ENCODE data around the gene POLD2.

Gene POLD2

DNA sequence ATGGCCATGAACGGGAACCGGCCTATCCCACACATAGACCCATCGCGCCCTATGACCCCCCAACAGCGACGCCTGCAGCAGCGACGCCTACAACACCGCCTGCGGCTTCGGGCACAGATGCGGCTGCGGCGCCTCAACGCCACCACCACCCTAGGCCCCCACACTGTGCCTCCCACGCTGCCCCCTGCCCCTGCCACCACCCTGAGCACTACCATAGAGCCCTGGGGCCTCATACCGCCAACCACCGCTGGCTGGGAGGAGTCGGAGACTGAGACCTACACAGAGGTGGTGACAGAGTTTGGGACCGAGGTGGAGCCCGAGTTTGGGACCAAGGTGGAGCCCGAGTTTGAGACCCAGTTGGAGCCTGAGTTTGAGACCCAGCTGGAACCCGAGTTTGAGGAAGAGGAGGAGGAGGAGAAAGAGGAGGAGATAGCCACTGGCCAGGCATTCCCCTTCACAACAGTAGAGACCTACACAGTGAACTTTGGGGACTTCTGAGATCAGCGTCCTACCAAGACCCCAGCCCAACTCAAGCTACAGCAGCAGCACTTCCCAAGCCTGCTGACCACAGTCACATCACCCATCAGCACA lies 9.5 kb downstream of the POLD2 start:
- no peak for DNase-seq (ENCODE audit: low read depth)

DNA sequence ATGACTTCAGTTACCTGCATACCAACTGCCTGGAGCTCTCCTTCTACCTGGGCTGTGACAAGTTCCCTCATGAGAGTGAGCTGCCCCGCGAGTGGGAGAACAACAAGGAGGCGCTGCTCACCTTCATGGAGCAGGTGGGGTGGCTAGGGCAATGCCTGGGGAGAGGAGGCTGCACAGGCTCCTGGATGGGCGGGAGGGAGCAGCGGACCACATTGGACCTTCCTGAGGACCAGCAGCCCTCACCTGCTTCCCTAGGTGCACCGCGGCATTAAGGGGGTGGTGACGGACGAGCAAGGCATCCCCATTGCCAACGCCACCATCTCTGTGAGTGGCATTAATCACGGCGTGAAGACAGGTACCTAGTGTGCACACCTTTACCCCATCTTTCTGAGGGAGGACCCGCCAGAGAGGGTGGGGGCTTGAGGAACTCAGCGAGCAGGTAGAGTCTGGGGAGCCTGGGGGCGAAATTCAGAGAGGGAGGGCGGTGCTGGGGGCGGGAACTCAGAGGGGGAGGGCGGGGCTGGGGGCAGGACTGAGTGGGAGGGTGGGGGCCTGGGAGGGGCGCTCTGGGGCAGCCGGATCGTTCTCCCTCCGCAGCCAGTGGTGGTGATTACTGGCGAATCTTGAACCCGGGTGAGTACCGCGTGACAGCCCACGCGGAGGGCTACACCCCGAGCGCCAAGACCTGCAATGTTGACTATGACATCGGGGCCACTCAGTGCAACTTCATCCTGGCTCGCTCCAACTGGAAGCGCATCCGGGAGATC lies 10.2 kb downstream of the POLD2 start:
- no peak for DNase-seq (ENCODE audit: low read depth)

DNA sequence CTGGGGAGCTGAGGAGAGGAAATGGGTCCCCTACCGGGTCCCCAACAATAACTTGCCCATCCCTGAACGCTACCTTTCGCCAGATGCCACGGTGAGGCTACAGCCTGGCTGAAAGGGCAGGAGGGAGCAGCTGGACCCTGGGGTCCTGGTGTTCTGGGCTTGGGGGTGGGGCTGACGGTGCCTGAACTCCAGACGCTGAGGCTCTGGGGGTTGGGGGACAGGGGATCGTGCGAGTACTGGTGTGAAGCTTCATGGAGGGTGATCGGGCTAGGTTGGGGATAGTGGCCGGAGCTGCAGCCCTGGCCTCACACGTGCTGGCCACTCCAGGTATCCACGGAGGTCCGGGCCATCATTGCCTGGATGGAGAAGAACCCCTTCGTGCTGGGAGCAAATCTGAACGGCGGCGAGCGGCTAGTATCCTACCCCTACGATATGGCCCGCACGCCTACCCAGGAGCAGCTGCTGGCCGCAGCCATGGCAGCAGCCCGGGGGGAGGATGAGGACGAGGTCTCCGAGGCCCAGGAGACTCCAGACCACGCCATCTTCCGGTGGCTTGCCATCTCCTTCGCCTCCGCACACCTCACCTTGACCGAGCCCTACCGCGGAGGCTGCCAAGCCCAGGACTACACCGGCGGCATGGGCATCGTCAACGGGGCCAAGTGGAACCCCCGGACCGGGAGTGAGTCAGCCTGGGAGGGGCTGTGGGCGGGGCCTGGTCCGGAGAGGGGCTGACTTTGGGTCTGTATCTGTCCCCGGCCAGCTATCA lies 10.9 kb downstream of the POLD2 start:
- DNase-seq (ENCODE audit: low read depth): no peak

DNA sequence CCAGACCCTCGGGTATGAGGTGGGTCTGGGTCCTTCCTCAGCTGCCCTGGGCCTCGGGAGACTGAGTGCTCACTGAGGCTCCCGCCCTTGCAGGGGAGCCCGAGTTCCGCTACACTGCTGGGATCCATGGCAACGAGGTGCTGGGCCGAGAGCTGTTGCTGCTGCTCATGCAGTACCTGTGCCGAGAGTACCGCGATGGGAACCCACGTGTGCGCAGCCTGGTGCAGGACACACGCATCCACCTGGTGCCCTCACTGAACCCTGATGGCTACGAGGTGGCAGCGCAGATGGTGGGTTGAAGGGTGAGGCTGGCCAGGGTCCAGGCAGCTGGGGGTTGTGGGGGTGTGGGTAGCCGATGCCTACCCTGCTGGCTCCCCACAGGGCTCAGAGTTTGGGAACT lies 11.6 kb downstream of the POLD2 start:
- no peak for DNase-seq (ENCODE audit: low read depth)

DNA sequence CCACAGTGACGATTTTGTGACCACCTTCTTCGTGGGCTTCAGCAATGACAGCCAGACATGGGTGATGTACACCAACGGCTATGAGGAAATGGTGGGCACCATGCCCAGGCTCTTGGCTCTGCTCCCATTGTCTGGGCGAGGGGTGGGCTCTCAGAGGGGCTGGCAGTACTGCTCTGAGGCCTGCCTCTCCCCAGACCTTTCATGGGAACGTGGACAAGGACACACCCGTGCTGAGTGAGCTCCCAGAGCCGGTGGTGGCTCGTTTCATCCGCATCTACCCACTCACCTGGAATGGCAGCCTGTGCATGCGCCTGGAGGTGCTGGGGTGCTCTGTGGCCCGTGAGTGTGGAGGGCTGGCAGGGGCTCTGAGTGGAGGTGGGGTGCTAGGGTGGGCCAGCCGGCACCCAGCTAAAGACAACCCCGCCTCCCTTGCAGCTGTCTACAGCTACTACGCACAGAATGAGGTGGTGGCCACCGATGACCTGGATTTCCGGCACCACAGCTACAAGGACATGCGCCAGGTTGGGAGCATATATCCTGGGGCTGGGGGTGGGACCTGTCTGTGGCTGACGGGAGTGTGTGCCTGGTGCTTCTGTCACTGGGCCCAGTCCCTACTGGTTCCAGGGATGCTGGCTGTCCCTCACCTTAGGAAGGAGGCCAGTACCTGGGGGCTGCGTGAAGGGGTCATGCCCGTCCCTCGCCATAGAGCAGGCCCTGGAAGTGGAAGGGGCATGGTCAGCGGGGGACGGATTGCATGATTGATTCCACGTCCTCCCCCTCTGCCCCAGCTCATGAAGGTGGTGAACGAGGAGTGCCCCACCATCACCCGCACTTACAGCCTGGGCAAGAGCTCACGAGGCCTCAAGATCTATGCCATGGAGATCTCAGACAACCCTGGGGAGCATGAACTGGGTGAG lies 12.4 kb downstream of the POLD2 start:
- DNase-seq (ENCODE audit: low read depth): no peak

DNA sequence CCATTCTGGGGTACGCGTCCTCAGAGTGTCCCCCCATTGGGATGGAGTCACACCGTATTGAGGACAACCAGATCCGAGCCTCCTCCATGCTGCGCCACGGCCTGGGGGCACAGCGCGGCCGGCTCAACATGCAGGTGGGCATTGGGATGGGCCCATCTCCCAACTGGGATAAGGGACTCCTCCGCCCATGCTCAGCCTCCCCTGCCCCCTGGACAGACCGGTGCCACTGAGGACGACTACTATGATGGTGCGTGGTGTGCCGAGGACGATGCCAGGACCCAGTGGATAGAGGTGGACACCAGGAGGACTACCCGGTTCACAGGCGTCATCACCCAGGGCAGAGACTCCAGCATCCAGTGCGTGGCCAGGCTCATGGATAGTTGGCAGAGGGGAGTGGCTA lies 13.4 kb downstream of the POLD2 start:
- DNase-seq (ENCODE audit: low read depth): no peak

DNA sequence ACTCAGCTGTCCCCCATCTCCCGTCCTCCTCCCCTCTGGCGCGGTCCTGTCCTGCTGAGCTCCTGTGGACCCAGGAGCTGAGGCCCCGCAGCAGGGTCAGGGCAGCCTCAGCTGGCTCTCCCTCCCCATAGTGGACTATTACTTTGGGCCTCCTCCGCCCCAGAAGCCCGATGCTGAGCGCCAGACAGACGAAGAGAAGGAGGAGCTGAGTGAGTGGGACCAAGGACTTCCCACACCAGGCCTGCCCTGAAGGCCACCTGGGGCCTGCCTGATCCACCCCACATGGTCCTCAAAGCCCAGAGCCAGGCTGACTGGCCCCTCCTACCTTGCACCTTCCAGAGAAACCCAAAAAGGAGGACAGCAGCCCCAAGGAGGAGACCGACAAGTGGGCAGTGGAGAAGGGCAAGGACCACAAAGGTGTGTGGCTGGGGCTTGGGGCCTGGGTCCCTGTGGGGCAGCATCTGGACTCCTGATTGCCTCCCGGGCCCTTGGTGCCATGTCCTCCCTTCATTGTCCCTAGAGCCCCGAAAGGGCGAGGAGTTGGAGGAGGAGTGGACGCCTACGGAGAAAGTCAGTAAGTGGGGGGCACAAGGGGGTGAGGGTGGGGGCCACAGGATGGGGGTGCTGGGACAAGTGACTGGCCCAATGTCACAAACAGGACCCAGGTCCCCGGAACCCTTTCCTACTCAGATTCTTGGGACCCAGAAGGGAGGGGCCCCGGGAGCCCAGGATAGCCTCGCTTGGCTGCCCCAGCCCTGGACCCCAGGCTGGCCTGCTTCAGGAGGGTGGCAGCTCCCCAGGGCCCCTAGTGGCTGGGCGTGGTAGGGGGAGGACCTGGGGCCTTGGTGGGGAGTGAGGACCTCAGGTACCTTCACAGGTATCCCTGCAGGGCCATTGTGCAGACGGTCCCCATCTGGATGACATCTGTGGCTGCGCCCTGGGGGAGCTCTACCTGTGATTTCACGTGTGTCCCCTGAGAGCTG lies 14.3 kb downstream of the POLD2 start:
- DNase-seq (ENCODE audit: low read depth): no peak

DNA sequence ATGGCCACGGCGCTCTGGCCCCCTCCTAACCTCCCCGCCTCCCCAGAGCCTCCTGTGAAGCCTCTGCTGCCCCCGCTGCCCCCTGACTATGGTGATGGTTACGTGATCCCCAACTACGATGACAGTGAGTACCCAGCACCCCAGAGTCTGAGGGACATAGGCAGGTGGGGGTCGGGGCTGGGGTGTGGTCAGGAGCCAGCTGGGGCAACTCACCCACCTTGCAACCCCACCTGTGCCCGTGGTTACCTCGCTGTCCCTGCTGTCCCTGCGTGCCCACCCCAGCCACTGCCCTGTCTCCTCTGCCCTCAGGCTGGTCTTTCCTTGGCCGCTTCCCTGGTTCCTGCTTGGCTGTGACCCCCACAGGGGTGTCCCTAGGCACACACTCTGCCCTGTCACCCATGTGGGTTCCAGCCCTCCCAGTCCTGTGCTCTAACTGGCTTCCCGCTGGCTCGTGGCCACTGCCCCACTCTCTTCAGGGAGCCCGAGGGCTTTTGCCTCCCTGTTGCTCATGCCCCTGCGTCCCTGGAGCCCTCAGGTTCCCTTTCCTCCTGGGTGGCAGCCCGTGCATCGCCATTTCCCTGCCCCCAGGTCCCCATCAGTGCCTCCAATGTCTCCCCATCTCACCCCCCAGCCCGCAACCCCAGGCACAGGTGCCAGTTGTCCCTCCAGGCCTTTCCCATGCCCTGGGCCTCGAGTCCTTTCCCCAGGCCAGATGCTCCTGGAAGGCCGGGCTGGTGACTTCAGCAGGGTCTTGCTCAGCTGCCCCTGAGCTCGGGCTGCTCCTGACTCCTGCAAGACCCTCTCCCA lies 15.2 kb downstream of the POLD2 start:
- no peak for DNase-seq (ENCODE audit: low read depth)

DNA sequence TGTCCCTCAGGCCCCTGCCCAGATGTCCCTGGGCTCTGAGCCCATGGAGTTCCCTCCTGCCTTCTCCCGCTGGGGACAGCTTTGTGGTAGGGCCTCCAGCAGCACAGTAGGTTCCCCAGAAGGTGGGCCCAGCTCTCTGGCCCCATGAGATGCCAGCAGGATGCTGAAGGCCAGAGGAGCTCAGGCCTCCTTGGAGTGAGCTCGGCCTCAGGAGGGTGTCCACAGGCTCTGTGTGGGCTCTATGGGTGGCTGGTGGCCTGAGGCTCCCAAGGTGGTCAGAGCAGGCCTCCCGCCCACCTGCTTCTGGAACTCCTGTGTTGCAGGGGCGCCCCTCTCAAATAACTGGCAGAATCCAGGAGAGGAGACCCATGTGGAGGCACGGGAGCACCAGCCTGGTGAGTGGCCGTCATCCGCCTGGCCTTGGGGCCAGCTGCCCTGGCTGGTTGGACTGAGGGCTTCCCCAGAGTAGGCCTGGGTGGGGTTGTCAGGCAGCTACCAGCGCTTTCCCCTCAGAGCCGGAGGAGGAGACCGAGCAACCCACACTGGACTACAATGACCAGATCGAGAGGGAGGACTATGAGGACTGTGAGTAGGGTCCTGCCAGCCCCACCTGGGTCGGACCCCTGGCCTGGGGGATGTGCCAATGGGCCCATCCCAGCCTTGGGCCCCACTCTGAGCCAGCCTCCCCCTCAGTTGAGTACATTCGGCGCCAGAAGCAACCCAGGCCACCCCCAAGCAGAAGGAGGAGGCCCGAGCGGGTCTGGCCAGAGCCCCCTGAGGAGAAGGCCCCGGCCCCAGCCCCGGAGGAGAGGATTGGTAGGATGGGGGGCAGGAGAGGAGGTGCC lies 16.0 kb downstream of the POLD2 start:
- no peak for DNase-seq (ENCODE audit: low read depth)

DNA sequence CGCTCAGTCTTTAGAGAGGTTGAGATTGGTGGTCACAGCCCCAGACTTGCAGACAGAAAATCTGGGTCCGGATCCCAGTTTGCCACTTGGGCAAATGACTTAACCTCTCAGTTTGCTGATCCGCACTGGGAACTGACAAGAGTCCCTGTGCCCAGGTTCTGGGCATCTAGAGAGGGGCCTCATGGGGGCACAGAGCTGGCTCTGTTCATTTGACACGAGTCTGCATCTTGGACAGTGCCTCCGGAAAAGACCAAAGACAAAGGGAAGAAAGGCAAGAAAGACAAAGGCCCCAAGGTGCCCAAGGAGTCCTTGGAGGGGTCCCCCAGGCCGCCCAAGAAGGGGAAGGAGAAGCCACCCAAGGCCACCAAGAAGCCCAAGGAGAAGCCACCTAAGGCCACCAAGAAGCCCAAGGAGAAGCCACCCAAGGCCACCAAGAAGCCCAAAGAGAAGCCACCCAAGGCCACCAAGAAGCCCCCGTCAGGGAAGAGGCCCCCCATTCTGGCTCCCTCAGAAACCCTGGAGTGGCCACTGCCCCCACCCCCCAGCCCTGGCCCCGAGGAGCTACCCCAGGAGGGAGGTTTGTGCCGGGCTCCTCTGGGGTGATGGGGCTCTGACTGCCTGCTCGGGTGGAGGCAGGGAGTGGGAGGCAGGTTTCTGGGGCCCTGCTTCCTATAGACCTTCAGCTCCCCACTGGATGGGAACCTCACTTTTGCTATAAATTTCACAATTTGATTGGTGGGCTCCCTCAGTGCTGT lies 16.9 kb downstream of the POLD2 start:
- no peak for DNase-seq (ENCODE audit: low read depth)

DNA sequence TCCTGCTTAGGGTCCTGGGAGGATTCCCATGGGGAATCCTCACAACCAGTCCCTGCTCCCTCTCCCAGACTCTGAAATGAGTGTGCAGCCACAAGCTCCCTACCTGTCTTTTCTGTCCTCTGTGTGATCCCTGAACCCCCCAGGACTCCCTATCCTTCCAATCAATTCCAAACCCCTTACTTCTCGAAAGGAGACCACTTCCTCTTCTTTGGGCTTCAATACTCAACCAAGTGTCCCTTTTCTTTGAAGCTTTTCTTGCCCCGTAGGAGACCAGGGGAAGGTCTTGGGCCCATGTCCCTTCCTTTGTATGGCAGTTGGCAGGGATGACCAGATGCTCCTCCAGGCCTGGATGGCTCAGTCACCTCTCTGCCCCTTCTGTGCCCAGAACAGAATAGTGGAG lies 17.5 kb downstream of the POLD2 start:
- no peak for DNase-seq (ENCODE audit: low read depth)

DNA sequence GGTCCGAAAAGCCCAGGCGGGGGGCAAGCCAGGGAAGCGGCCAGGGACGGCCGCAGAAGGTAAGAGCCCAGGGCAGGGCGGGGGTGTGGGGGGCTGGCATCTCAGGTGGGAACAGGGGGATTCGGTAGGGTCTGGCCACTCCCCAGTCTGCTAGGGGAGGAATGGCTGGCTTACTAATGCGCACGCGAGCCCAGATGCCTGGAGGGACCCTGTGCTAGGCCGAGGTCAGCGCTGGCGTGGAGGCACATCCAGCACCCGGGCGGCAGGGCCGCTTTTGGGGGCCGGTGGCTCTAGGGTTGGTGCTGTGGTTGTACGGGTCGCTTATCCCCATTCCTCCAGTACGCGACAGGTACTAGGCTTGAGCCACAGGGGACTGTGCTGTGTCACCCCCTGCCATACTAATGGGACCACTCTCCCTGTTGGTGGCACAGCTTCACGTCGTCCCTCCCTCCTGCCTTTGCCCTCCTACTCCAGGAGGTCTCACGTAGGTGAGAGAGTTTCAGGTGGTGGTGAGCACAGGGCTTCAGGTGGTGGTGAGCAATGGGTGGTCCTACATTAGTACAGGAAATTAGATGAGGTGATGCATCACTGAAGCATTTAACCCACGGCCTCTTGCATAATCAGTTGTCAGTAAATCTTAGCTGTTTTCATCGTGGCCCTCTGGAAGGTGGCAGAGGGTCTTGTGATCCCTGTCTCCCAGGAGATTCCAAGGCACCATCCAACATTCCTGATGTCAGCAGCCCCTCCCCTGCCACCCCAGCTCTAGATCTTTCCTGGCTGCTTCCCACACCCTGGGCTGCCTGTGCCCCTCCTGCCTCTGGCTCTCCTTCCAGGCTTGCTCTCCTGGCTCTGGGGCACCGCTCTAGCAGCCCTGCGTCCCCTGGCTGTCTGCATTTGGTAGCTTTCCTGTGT lies 18.2 kb downstream of the POLD2 start:
- no peak for DNase-seq (ENCODE audit: low read depth)

DNA sequence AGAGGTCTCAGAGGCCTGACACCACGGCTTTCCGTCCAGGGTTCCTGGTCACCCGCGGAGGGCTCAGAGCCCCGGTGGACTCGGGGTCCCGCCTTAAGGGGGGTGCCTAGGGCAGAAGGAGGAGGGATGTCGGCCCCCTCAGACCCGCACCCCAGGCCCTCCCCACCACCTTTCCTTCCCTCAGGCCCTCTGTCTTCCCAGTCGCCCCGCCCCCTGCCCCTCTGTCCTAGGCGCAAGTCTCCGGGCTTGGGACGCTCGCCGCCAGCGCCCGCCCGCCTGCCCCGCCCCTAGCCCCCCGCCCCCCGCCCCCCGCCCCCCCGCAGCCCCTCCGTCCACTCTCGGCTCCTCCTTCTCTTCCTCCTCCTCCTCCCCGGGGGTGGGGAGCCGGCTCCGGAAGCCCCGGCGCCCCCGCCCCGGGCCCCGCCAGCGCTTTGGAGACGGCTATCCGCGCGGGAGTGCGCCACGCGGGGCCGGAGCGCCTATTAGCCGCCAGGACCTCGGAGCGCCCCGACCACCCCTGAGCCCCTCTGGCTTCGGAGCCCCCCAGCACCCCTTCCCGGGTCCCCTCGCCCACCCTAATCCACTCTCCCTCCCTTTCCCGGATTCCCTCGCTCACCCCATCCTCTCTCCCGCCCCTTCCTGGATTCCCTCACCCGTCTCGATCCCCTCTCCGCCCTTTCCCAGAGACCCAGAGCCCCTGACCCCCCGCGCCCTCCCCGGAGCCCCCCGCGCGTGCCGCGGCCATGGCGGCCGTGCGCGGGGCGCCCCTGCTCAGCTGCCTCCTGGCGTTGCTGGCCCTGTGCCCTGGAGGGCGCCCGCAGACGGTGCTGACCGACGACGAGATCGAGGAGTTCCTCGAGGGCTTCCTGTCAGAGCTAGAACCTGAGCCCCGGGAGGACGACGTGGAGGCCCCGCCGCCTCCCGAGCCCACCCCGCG lies 19.2 kb downstream of the POLD2 start, which contains the start of gene AEBP1:
Gene AEBP1 (plus strand): TSS at position 423 of the 937 bp plus-strand sequence. CDS start 321 bp downstream, at position 744.
- no peak for DNase-seq (ENCODE audit: low read depth)

DNA sequence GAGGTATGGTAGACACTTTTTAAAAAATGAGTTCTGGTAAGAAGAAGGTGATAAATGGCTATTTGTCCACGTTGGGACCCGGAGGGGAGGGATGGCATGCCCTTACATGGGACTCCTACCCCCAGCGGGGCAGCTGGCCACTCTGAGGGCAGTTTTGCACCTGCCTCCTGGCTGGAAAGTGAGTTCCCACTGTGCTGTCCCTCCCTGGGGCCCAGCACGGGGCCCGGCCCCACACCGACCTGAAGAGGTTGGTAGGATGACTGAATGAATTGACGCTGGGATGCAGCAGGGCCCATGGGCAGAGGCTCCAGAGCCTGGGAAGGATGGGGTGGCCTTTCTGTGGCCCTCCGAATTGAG lies 19.8 kb downstream of the POLD2 start:
- DNase-seq (ENCODE audit: low read depth): no peak

DNA sequence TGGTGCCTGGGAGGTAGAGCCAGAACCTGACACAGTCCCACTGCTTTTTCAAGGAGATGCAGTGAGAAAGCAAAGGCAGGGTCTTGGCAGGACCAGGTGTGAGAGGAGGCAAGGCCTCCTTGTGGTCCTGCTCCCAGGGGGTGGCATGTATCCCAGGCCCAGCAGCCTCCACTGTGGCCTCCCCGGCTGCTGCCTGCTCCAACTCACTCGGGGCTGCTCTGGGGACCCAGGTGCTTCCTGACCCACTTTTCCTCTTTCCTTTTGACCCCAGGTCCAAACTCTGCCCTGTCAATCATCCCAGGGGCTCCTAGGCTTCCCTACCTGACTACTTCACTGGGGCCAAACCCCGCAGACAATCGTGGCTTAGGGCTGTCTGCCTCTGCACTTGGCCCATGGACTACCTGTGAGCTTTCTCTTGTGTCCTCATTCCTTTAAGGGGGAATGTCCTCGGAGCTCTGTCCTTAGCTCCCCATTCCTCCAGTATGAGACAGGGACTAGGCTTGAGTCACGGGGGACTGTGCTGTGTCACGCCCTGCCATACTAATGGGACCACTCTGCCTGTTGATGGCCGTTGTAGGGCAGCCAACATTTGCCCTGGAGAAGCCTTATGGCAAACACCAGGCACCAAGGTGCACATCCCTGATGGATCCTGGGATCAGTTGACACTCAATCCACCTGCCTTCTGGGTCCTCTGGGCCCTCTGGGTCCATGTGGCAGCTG lies 20.3 kb downstream of the POLD2 start:
- DNase-seq (ENCODE audit: low read depth): no peak

Measured in stimulated activated CD8-positive, alpha-beta memory T cell treated with anti-CD3 and anti-CD28 coated beads, Interleukin-15, amount 100 ng/mL, for 1 hour (primary cell).